Fibroblast of skin of abdomen (primary cell): ENCODE data around the gene AFG1L.

ENCODE experiments used
- DNase-seq: peaks from one replicate; pipeline ENCODE4 v3.0.0-alpha.2; 2013

AFG1L gene

DNA sequence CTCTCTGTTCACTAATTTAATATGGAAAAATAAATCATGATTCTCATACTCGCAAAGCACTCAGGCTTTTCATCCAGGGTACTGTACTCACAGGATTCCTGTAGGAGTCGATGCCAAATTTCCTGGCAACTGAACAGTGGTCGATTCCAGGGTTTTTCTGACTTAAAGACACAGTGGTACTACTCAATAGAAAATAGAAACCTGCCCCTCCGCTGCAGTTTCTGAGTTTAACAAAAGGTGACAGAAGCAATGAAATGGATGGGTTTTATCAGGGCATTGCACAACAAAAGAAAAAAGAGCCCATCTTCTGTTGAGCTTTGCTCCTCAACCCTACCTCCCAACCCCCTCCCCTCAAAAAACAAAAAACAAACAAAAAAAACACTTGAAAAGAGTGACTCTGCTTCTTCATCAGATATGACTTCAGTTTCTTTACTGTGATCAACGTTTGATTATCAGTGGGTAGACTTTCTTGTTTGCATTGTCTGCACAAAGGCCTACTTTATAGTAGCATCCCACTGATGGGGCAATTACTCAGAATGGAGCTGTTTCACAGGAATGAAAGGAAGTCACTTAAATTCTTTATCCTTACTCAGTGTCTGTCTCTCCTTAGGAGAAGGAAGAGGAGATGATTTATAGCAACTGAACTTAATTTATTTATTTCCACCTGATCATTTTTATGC, 169.7 kb downstream of the AFG1L start:
- DNase-seq, result peak; percentile 28

- DNase-seq, result no peak
Observed at GRCh38 chr6:108465098-108465495, 170.2 kb downstream of the AFG1L start.

GRCh38 chr6:108468346-108468745, 173.5 kb downstream of the AFG1L start:
- DNase-seq, result no peak

GRCh38 chr6:108469316-108469715, 174.5 kb downstream of the AFG1L start:
- no peak for DNase-seq

DNA sequence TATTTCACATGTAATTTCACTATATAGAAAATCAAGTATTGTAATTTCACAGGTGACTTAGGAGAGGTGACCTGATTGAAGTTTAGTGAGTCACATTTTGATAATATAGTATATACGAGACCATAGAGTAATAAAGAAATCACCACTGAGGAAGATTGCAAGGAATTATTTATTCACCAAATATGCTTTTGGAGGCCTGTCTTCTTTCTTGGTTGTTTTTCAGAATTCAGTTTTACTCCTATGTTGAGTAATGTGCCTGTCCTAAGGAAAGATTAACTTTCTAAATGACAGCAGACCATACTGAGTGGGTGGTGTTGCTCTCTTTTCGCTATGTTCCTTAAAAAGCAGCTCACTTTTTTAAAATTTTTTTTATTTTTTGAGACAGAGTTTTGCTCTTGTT, 178.3 kb downstream of the AFG1L start:
- DNase-seq, result no peak

- DNase-seq, result no peak
Observed at GRCh38 chr6:108476376-108476775, 181.5 kb downstream of the AFG1L start.

GRCh38 chr6:108476847-108477430, 182.1 kb downstream of the AFG1L start:
- no peak for DNase-seq

DNA sequence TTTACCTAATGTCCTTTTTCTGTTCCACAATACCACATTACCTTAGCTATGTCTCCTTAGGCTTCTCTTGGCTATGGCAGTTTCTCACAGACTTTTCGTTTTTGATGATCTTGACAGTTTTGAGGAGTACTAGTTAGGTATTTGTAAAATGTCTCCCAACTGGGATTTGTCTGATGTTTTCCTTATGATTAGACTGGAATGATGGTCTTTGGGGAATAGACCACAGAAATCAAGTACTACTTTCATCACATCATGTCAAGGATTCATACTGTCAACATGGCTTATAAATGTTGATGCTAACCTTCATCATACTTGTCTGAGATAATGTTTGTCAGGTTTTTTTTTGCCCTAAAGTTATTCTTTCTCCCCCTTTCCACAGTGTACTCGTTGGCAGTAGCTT, 187.7 kb downstream of the AFG1L start:
- DNase-seq, result no peak

DNA sequence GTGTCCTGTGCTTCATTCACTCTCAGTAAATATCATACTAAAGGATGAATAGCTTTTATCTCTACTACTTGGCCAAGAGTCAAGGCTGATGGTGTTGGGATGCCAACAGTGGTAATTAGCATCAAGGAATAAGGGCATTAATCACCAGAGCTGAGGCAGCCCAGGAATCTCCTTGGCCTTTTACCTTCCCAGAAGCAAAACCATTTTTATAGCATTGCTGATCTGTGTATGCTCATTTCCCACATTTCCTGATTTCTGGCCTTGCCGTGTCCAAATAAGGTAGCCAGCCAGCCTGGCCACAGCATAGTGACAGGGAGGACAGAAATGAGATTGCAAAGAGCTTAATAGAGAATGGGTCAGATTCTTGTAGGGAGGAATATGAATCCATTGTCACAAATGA, 189.2 kb downstream of the AFG1L start:
- no peak for DNase-seq

GRCh38 chr6:108489699-108490098, 194.8 kb downstream of the AFG1L start:
- no peak for DNase-seq

GRCh38 chr6:108492131-108492766, 197.4 kb downstream of the AFG1L start:
- DNase-seq, result peak; percentile 39

GRCh38 chr6:108494434-108494833, 199.6 kb downstream of the AFG1L start:
- DNase-seq, result no peak

- peak; percentile 27 for DNase-seq
Observed at GRCh38 chr6:108497883-108498282, 203.0 kb downstream of the AFG1L start.

GRCh38 chr6:108501559-108501958, 206.7 kb downstream of the AFG1L start:
- peak; percentile 61 for DNase-seq

GRCh38 chr6:108502832-108503231, 208.0 kb downstream of the AFG1L start:
- DNase-seq, result no peak

- no peak for DNase-seq
Observed at GRCh38 chr6:108507316-108507715, 212.5 kb downstream of the AFG1L start.

- DNase-seq, result no peak
Observed at GRCh38 chr6:108510461-108511319, 215.8 kb downstream of the AFG1L start.

DNA sequence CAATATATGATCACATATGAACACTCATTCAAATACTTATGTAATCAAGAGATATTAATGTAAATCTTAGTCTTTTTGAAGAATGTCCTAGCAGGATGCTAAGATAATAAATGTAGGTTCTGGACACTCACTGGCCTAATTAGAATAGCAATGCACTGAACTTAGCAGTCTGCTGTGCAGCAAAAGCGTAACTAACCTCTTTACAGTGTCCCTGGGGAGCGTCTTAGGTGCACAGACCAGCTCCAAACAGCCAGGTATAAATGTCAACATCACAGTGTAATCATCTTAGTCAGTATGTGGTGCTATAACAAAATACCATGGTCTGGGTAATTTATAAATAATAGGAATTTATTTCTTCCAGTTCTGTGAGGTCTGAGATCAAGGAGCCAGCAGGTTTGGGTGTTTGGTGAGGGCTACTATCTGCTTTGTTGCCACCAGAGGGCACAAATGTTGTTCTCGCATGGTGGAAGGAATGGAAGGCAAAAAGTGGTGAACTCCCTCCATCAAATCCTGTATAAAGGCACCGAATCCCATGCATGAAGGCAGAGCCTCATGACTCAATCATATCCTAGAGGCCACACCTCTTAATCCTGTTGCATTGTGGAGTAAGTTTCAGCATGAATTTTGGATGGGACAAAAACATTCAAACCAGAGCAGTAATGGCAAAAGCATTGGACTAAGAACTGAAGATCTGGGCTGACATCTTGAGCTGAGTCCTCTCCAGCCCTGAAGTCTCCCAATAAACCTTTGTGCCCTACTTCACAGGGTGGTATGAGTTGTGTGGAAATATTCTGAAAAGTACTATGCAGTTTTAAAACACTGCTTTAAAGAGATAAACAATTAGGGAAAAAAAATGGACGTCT, 224.1 kb downstream of the AFG1L start:
- peak; percentile 13 for DNase-seq

DNA sequence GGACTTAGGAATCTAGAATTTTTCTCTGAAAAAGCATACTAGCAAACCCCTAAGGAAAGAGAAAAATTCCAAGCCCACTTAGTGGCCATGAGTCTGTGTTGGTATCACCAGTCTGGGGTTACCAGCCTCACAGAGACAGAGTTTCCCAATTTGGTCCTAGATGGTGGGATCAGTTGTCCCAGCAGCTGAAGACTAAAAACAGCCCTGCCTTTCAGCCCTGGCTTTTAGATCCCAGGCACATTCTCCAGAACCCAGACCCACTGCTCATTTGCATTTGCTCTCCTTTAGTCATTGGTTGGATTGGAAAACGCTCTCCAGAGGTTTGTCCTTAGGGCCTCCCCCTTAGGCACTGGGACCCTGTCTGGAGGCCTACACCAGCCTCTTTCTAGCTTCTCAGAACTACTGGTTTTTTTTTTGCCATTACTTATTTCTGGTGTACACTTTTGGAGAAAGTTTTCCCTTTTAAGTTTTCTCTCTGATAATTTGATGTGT, 226.8 kb downstream of the AFG1L start:
- DNase-seq, result no peak

- DNase-seq, result no peak
Observed at GRCh38 chr6:108523697-108524096, 228.8 kb downstream of the AFG1L start.

DNA sequence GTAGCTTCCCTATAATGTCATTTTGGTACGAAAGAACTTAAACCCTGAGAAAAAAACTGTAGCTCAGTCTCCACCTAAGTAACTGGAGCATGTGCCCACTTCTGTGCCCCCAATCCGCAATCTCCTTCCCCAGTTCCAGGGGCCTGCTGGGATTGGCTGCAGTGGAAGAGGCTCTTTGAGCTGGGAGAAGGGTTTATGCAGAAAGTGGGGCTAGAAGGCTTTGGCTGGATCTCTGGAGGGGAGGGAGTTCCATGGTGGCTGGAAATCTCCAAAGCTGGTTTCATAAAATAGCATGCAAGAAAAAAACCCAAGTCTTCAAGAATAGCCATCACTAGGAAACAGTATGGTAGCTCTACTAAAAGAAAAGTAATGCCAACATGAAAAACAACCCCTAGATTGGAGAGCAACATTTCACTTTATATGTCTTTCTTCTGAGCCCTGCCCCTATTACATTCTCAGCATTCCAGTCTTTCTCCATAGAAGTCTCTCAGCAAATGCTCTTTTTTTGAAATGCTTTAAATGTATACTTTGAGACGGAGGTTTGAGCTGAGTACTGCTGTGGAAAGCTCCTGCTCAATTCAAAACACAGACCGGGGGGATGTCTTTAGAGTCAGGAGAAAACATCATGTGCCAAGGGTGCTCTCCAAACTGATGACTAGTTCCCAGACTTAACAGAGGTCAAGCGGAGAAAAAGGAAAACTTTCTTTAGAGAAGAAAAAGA, 229.8 kb downstream of the AFG1L start:
- peak; percentile 20 for DNase-seq
